Ovary (tissue), 3 donors: Measurements from ENCODE around the gene SFI1.

Source experiments
- CTCF ChIP-seq, 3 donors: fragments of 450-650 bp in 2 of 3; fragments of 200-600 bp in 1 of 3; IDR thresholded peaks; one replicate each; pipeline versions ENCODE4 v1.5.1 to v1.8.0; 2016 to 2022; ENCODE audit warnings: antibody characterized with exemption in 3 of 3, mild to moderate bottlenecking in 1 of 3
- POLR2A ChIP-seq: fragments of 450-650 bp; IDR thresholded peaks from one replicate; pipeline ENCODE4 v1.6.1; 2017; ENCODE audit warnings: antibody characterized with exemption, mild to moderate bottlenecking, moderate library complexity
- donor health status: DM: no; HTN: no; CAD: no.

GRCh38 chr22:31504282-31504681, 7.9 kb downstream of the SFI1 start:
- TF ChIP-seq CTCF (IDR thresholded peaks at IDR 0.05), result no peak
- no peak for TF ChIP-seq POLR2A
